Measurements from ENCODE around the gene FANK1. TPM values are rescaled to one million over a fixed set of nuclear protein-coding genes. Genes with fewer than 3 reads are reported as not detected.

Gene FANK1
- 1.8 to 2.7 TPM (median 2.2 TPM) in 5 replicates for total RNA-seq (2022; extraction: Qiagen RNA extraction)

GRCh38 chr10:125896088-125896934, at the start of gene FANK1:
Gene FANK1, plus strand, starts transcription at chr10:125896564. Its CDS starts 79 bp downstream, at chr10:125896643.

GRCh38 chr10:125881192-125881591, 15.2 kb upstream of the FANK1 start, which contains the start of gene DHX32:
Gene DHX32, minus strand, starts transcription at chr10:125881292. Its CDS starts 468 bp downstream, at chr10:125880824.

Other genes with a start within 250 kb of the FANK1 start
- not detected in 5 replicates for gene TEX36, start 213.4 kb upstream of the FANK1 start, total RNA-seq (2022; extraction: Qiagen RNA extraction)
- gene EDRF1, start 176.9 kb upstream of the FANK1 start, total RNA-seq (2022; extraction: Qiagen RNA extraction): 12.7 to 14.5 TPM (median 14.1 TPM) in 5 replicates
- gene MMP21, start 120.7 kb upstream of the FANK1 start, total RNA-seq (2022; extraction: Qiagen RNA extraction): 0.03 TPM in 1 of 5 replicates, not detected in the others
- gene UROS, start 73.3 kb upstream of the FANK1 start, total RNA-seq (2022; extraction: Qiagen RNA extraction): 53.9 to 58.7 TPM (median 55.6 TPM) in 5 replicates
- 89.7 to 116 TPM (median 97.9 TPM) in 5 replicates for gene BCCIP, start 73.0 kb upstream of the FANK1 start, total RNA-seq (2022; extraction: Qiagen RNA extraction)
- gene DHX32, start 15.3 kb upstream of the FANK1 start, total RNA-seq (2022; extraction: Qiagen RNA extraction): 28.4 to 37.6 TPM (median 33.0 TPM) in 5 replicates

Measured in A549 treated with AZD2906 at 1 μM for 4 hours (cell line).